Esophagus squamous epithelium (tissue), 5 donors: ENCODE data around the gene CAVIN2. TPM values are rescaled to one million over a fixed set of nuclear protein-coding genes. Genes with fewer than 3 reads are reported as not detected.

Experiments
- DNase-seq: peaks from one replicate; lab custom pipeline; 2025; lab: John Stamatoyannopoulos, UW
- H3K27ac ChIP-seq, 4 donors: fragments of 200-600 bp; sonication (generic); one replicate each; pipeline ENCODE4 v1.5.1; 2016 to 2019; ENCODE audit warnings: mild to moderate bottlenecking in 1 of 4
- H3K27me3 ChIP-seq, 4 donors: fragments of 200-600 bp; sonication (generic); 1 replicate in 3 of 4; 2 replicates in 1 of 4; pipeline versions ENCODE4 v1.5.1 to v1.6.0; 2017 to 2021; ENCODE audit warnings: antibody characterized with exemption in 1 of 4
- H3K36me3 ChIP-seq, 3 donors: fragments of 200-600 bp; sonication (generic); one replicate each; pipeline ENCODE4 v1.5.1; 2016 to 2019
- H3K4me1 ChIP-seq, 3 donors: fragments of 200-600 bp; sonication (generic); one replicate each; pipeline ENCODE4 v1.5.1; 2017 to 2019
- H3K4me3 ChIP-seq, 4 donors: fragments of 200-600 bp; sonication (generic); 1 replicate in 3 of 4; 2 replicates in 1 of 4; pipeline ENCODE4 v1.5.1; 2016 to 2019; ENCODE audit warnings: mild to moderate bottlenecking in 2 of 4, moderate library complexity in 1 of 4
- H3K9me3 ChIP-seq, 3 donors: fragments of 200-600 bp; sonication (generic); one replicate each; pipeline ENCODE4 v1.5.1; 2016 to 2019
- CTCF ChIP-seq, 6 experiments: fragments of 450-650 bp in 4 of 6; fragments of 200-600 bp in 2 of 6; sonication (generic) in 2 of 6; IDR thresholded peaks; one replicate each; pipeline ENCODE4 v1.5.1; 2016 to 2019; ENCODE audit warnings: antibody characterized with exemption in 6 of 6, mild to moderate bottlenecking in 4 of 6, moderate library complexity in 4 of 6
- POLR2A ChIP-seq, 4 donors: fragments of 450-650 bp; IDR thresholded peaks; one replicate each; pipeline ENCODE4 v1.6.1; 2017; ENCODE audit warnings: antibody characterized with exemption in 4 of 4, mild to moderate bottlenecking in 4 of 4, moderate library complexity in 3 of 4
- WGBS, 2 donors: methylation state at CpG; one replicate each; pipeline ENCODE4 v1.1.5; 2018; 5-methylcytosine and 5-hydroxymethylcytosine counted together
- intact Hi-C: fragments of 100-400 bp; cut with DNase I; formaldehyde crosslinking; loops from one replicate; pipeline ENCODE4 v1.15.0; 2022
- total RNA-seq, 4 donors: library from RNA; depleted of rRNA; stranded (reverse); fragments of >200 nt; gene quantifications; one replicate each; pipeline ENCODE4 v1.1.0, GENCODE V29; 2016
- donor health status: DM: yes; HTN: yes; CAD: no.

Gene CAVIN2
- total RNA-seq, 4 donors from 2014 or later, result 12.4 to 50.7 (median 16.6) TPM

GRCh38 chr2:191818725-191819350 lies 28.1 kb downstream of the CAVIN2 start:
- Histone ChIP-seq H3K4me1 (no peaks in the 10 kb centered on the region), H3K36me3 (no peaks in the 10 kb centered on the region), H3K27me3 (no peaks in the 10 kb centered on the region), H3K27ac (no peak overlapping the region), H3K9me3 (no peaks in the 10 kb centered on the region), H3K4me3 (peak overlapping the region in 1 of 4 donors; percentile 7)
- TF ChIP-seq CTCF (IDR thresholded peaks at IDR 0.05) (no peak), POLR2A (IDR thresholded peaks at IDR 0.05) (no peak)
- WGBS, 2 donors, result 69 to 75% methylated on average over 7 of the region's 7 CpGs
- no peak for DNase-seq
- intact Hi-C loops, result no loop called here

GRCh38 chr2:191818133-191818532 lies 28.8 kb downstream of the CAVIN2 start:
- TF ChIP-seq POLR2A (IDR thresholded peaks at IDR 0.05) (no peak), CTCF (IDR thresholded peaks at IDR 0.05) (no peak)
- H3K4me3 ChIP-seq, result no peak overlapping the region
- intact Hi-C loops, result no loop called here
- WGBS, 2 donors, result 93 to 95% methylated on average over 1 of the region's 1 CpG
- no peak overlapping the region for H3K27ac ChIP-seq
- no peaks in the 10 kb centered on the region for H3K36me3 ChIP-seq
- DNase-seq, result no peak
- no peaks in the 10 kb centered on the region for H3K27me3 ChIP-seq
- no peaks in the 10 kb centered on the region for H3K4me1 ChIP-seq
- H3K9me3 ChIP-seq, result no peaks in the 10 kb centered on the region

- Histone ChIP-seq H3K27ac (no peak overlapping the region), H3K27me3 (no peaks in the 10 kb centered on the region), H3K4me3 (no peak overlapping the region), H3K4me1 (peaks cover 0 to 8% (median 0%) of the 10 kb centered on the region in 3 donors), H3K36me3 (no peaks in the 10 kb centered on the region), H3K9me3 (no peaks in the 10 kb centered on the region)
- DNase-seq, result no peak
- TF ChIP-seq POLR2A (IDR thresholded peaks at IDR 0.05) (no peak), CTCF (IDR thresholded peaks at IDR 0.05) (no peak)
- intact Hi-C loops, result no loop called here
- 82 to 100% methylated on average over 1 of the region's 1 CpG for WGBS, 2 donors
Measured at GRCh38 chr2:191815010-191815409, 31.9 kb downstream of the CAVIN2 start.

- Histone ChIP-seq H3K27ac (no peak overlapping the region), H3K27me3 (no peaks in the 10 kb centered on the region), H3K9me3 (no peaks in the 10 kb centered on the region), H3K36me3 (no peaks in the 10 kb centered on the region), H3K4me3 (no peak overlapping the region), H3K4me1 (peaks cover 0 to 8% (median 0%) of the 10 kb centered on the region in 3 donors)
- no peak for DNase-seq
- intact Hi-C loops, result no loop called here
- WGBS, 2 donors, result 84 to 89% methylated on average over 8 of the region's 8 CpGs
- TF ChIP-seq POLR2A (IDR thresholded peaks at IDR 0.05) (no peak), CTCF (IDR thresholded peaks at IDR 0.05) (no peak)
Measured at GRCh38 chr2:191813943-191814342, 32.9 kb downstream of the CAVIN2 start.

GRCh38 chr2:191811807-191812602 lies 34.9 kb downstream of the CAVIN2 start:
- no peak overlapping the region for H3K27ac ChIP-seq
- 39 to 50% methylated on average over 8 to 9 of the region's 9 CpGs for WGBS, 2 donors
- intact Hi-C loops, result loop anchor here (2.0 kb wide), 1 partner anchor 349 kb away; no protein-coding TSS in a partner anchor

More at GRCh38 chr2:191811807-191812602, 34.9 kb downstream of the CAVIN2 start:
- no peaks in the 10 kb centered on the region for H3K27me3 ChIP-seq
- H3K9me3 ChIP-seq, result no peaks in the 10 kb centered on the region
- peak; percentile 42 to 83 (median 74) for TF ChIP-seq CTCF (IDR thresholded peaks at IDR 0.05)
- no peak for TF ChIP-seq POLR2A (IDR thresholded peaks at IDR 0.05)
- peaks cover 0 to 8% (median 0%) of the 10 kb centered on the region in 3 donors for H3K4me1 ChIP-seq
- H3K36me3 ChIP-seq, result no peaks in the 10 kb centered on the region
- no peak for DNase-seq
- H3K4me3 ChIP-seq, result peak overlapping the region in 1 of 4 donors; percentile 38
